Measurements from ENCODE around the gene FRMD3.

Gene FRMD3

DNA sequence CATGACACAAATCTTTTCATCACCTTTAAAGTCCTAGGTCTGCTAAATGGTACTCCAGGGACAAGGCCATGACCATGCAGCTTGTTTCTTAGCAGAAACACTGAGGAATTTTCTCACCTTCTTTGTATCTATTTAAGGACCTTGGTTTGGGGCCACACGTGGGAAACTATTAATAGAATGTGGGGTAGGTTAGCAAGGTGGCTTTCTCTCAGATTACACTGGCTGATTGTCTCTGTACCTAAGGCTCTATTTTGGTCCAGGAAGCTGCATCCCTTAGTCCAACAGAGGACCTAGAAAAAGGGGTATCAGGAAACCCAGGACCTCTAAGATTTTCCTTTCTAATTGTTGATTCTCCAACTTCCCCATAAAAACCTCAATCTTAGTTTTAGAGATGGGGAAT lies 36.3 kb upstream of the FRMD3 start:
- Histone ChIP-seq H3K36me3 (ENCODE audit: control insufficient read depth, insufficient read depth, low read length) (no peaks in the 10 kb centered on the region), H3K9me3 (ENCODE audit: control insufficient read depth, low read length) (no peaks in the 10 kb centered on the region), H3K4me3 (ENCODE audit: low read depth, low read length) (no peak overlapping the region), H3K4me2 (ENCODE audit: low read length) (no peak overlapping the region), H3K27ac (no peak overlapping the region), H2AFZ (no peak overlapping the region), H3K79me2 (no peaks in the 10 kb centered on the region), H3K9ac (no peak overlapping the region), H3K27me3 (ENCODE audit: control insufficient read depth, insufficient read depth, low read length) (no peaks in the 10 kb centered on the region), H3K4me1 (peaks cover 8% of the 10 kb centered on the region)
- TF ChIP-seq, protein P1, sequence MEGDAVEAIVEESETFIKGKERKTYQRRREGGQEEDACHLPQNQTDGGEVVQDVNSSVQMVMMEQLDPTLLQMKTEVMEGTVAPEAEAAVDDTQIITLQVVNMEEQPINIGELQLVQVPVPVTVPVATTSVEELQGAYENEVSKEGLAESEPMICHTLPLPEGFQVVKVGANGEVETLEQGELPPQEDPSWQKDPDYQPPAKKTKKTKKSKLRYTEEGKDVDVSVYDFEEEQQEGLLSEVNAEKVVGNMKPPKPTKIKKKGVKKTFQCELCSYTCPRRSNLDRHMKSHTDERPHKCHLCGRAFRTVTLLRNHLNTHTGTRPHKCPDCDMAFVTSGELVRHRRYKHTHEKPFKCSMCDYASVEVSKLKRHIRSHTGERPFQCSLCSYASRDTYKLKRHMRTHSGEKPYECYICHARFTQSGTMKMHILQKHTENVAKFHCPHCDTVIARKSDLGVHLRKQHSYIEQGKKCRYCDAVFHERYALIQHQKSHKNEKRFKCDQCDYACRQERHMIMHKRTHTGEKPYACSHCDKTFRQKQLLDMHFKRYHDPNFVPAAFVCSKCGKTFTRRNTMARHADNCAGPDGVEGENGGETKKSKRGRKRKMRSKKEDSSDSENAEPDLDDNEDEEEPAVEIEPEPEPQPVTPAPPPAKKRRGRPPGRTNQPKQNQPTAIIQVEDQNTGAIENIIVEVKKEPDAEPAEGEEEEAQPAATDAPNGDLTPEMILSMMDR (IDR thresholded peaks at IDR 0.05) = no peak

DNA sequence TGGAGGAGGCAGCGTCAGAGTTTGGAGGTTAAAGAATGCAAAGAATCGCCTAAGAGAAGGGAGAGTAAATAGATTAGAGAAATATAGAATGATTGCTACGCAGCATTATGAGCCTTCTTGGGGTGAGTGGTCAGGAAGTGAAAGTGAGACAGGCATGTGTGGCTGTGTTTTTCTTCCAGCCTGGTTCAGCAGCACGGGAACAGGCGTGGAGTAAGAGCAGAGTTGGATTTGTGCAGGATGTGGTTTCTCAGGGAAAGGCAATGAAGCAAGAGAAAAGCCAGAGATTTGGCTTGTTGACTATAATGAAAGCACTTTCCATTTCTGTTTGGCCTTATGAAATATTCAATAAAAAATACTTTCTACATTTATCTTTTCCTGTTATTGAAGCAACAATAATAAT lies 34.3 kb upstream of the FRMD3 start:
- Histone ChIP-seq H3K27me3 (ENCODE audit: control insufficient read depth, insufficient read depth, low read length) (no peaks in the 10 kb centered on the region), H3K9ac (no peak overlapping the region), H3K4me1 (peaks cover 8% of the 10 kb centered on the region), H3K4me2 (ENCODE audit: low read length) (no peak overlapping the region), H3K79me2 (no peaks in the 10 kb centered on the region), H3K36me3 (ENCODE audit: control insufficient read depth, insufficient read depth, low read length) (no peaks in the 10 kb centered on the region), H3K9me3 (ENCODE audit: control insufficient read depth, low read length) (no peaks in the 10 kb centered on the region), H2AFZ (peak overlapping the region; percentile 83), H3K4me3 (ENCODE audit: low read depth, low read length) (no peak overlapping the region), H3K27ac (no peak overlapping the region)
- TF ChIP-seq, protein P1 (IDR thresholded peaks at IDR 0.05) = no peak

DNA sequence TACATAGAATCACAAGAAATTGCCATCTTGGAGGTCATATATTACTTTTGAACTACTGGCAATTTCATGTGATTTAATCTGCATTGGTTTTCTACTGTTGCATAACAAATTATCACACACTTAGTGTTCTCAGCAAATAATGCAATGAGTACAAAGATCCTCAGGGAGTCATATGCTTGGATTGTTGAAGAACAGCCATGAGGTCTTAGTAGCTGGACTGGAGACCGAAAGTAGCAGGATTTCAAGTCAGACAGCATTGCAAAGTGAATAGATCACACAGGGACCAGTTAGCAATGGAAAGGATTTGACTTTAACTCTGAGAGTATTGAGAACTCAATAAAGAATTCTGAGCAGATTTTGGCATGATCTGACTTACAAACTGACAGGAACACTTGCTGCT lies 32.2 kb upstream of the FRMD3 start:
- no peaks in the 10 kb centered on the region for H3K79me2 ChIP-seq
- H3K36me3 ChIP-seq (ENCODE audit: control insufficient read depth, insufficient read depth, low read length) = no peaks in the 10 kb centered on the region
- H2AFZ ChIP-seq = peak overlapping the region; percentile 56
- no peaks in the 10 kb centered on the region for H3K27me3 ChIP-seq (ENCODE audit: control insufficient read depth, insufficient read depth, low read length)
- no peak overlapping the region for H3K27ac ChIP-seq
- no peak overlapping the region for H3K4me3 ChIP-seq (ENCODE audit: low read depth, low read length)
- peaks cover 8% of the 10 kb centered on the region for H3K4me1 ChIP-seq
- no peak overlapping the region for H3K4me2 ChIP-seq (ENCODE audit: low read length)
- no peak overlapping the region for H3K9ac ChIP-seq
- TF ChIP-seq, protein P1 (IDR thresholded peaks at IDR 0.05) = no peak
- no peaks in the 10 kb centered on the region for H3K9me3 ChIP-seq (ENCODE audit: control insufficient read depth, low read length)

DNA sequence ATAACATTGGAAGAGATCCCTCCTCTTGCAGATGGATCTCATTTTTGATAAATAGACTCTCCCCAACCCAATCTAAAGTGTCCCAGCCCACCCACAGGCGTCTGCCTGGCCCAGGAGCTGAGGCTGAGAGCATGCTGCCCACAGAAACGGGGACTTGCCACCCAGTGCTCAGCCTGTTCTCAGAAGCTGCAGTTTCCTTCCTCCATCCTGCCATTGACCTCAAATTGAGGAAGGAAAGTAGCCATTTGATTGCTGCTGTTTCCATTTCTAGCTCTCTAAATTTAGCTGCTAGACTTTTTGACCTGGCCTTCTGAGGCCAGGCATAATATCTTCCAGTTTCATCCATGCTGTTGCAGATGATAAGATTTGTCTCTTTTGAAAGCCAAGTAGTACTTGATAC lies 31.1 kb upstream of the FRMD3 start:
- Histone ChIP-seq H3K36me3 (ENCODE audit: control insufficient read depth, insufficient read depth, low read length) (no peaks in the 10 kb centered on the region), H3K9me3 (ENCODE audit: control insufficient read depth, low read length) (no peaks in the 10 kb centered on the region), H2AFZ (no peak overlapping the region), H3K27me3 (ENCODE audit: control insufficient read depth, insufficient read depth, low read length) (no peaks in the 10 kb centered on the region), H3K4me1 (peaks cover 8% of the 10 kb centered on the region), H3K9ac (no peak overlapping the region), H3K4me3 (ENCODE audit: low read depth, low read length) (no peak overlapping the region), H3K27ac (no peak overlapping the region), H3K79me2 (no peaks in the 10 kb centered on the region), H3K4me2 (ENCODE audit: low read length) (no peak overlapping the region)
- TF ChIP-seq, protein P1 (IDR thresholded peaks at IDR 0.05) = no peak

DNA sequence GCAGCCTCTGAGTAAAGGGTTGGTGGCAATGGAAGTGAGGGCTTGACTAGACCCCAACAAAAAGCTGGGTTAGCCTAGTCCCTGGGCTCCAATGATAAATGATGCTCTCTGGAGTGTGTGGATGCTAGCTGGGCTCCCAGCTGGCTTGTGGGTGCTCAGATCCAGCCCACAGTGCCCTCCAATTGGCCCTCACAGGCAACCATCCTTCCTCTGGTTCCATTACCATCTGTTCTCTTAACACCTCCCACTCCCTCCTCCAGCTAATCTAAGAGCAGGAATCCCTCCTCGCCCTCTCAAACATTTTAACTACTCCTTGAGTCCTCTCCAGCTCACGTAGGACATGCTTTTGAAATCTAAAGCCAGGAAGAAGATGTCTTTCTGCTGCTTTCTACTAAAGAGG lies 25.2 kb upstream of the FRMD3 start:
- H3K9me3 ChIP-seq (ENCODE audit: control insufficient read depth, low read length) = no peaks in the 10 kb centered on the region
- H3K9ac ChIP-seq = no peak overlapping the region
- H3K4me1 ChIP-seq = no peaks in the 10 kb centered on the region
- H3K4me2 ChIP-seq (ENCODE audit: low read length) = no peak overlapping the region
- H3K27me3 ChIP-seq (ENCODE audit: control insufficient read depth, insufficient read depth, low read length) = no peaks in the 10 kb centered on the region
- H3K79me2 ChIP-seq = no peaks in the 10 kb centered on the region
- H2AFZ ChIP-seq = no peak overlapping the region
- no peak overlapping the region for H3K27ac ChIP-seq
- H3K4me3 ChIP-seq (ENCODE audit: low read depth, low read length) = no peak overlapping the region
- TF ChIP-seq, protein P1 (IDR thresholded peaks at IDR 0.05) = no peak
- no peaks in the 10 kb centered on the region for H3K36me3 ChIP-seq (ENCODE audit: control insufficient read depth, insufficient read depth, low read length)
